Activated naive CD8-positive, alpha-beta T cell treated with anti-CD3 and anti-CD28 coated beads for 36 hours (primary cell): ENCODE data around the gene PDCD1. TPM values are rescaled to one million over a fixed set of nuclear protein-coding genes. Genes with fewer than 3 reads are reported as not detected.

ENCODE experiments used
- DNase-seq: peaks from one replicate; pipeline ENCODE4 v3.0.0; 2021
- H3K27ac Mint-ChIP-seq: one replicate; pipeline ENCODE4 v1.8.0; 2022; ENCODE audit warnings: mild to moderate bottlenecking, moderate library complexity, mixed read lengths
- H3K27me3 Mint-ChIP-seq: one replicate; pipeline ENCODE4 v1.8.0; 2022; ENCODE audit warnings: mild to moderate bottlenecking, mixed read lengths
- H3K36me3 Mint-ChIP-seq: one replicate; pipeline ENCODE4 v1.8.0; 2021; ENCODE audit warnings: mild to moderate bottlenecking, mixed read lengths
- H3K4me1 Mint-ChIP-seq: one replicate; pipeline ENCODE4 v1.8.0; 2021; ENCODE audit warnings: mixed read lengths
- H3K4me3 Mint-ChIP-seq: one replicate; pipeline ENCODE4 v1.8.0; 2022; ENCODE audit warnings: mild to moderate bottlenecking, moderate library complexity, mixed read lengths
- H3K9me3 Mint-ChIP-seq: one replicate; pipeline ENCODE4 v1.8.0; 2022; ENCODE audit warnings: mixed read lengths
- total RNA-seq, 2 experiments: library from RNA; stranded (reverse); gene quantifications; one replicate each; pipeline ENCODE4 v1.2.3, GENCODE V29; 2021

The PDCD1 gene
- total RNA-seq, 2 experiments from 2014 or later = 24.3 TPM

- Mint-ChIP-seq H3K9me3 (peaks cover 4% of the 10 kb centered on the region), H3K27me3 (peaks cover 4% of the 10 kb centered on the region), H3K36me3 (peaks cover 18% of the 10 kb centered on the region), H3K27ac (no peak overlapping the region), H3K4me3 (no peak overlapping the region), H3K4me1 (peaks cover 3% of the 10 kb centered on the region)
- DNase-seq = no peak
These were observed 40.0 kb upstream of the PDCD1 start for GRCh38 chr2:241898463-241899270.

GRCh38 chr2:241897231-241897916 is 38.7 kb upstream of the PDCD1 start:
- no peak overlapping the region for H3K4me3 Mint-ChIP-seq
- H3K36me3 Mint-ChIP-seq = peaks cover 18% of the 10 kb centered on the region
- H3K9me3 Mint-ChIP-seq = peaks cover 4% of the 10 kb centered on the region
- no peak for DNase-seq
- peaks cover 3% of the 10 kb centered on the region for H3K4me1 Mint-ChIP-seq
- H3K27me3 Mint-ChIP-seq = peaks cover 4% of the 10 kb centered on the region
- H3K27ac Mint-ChIP-seq = peak overlapping the region; percentile 56

DNA sequence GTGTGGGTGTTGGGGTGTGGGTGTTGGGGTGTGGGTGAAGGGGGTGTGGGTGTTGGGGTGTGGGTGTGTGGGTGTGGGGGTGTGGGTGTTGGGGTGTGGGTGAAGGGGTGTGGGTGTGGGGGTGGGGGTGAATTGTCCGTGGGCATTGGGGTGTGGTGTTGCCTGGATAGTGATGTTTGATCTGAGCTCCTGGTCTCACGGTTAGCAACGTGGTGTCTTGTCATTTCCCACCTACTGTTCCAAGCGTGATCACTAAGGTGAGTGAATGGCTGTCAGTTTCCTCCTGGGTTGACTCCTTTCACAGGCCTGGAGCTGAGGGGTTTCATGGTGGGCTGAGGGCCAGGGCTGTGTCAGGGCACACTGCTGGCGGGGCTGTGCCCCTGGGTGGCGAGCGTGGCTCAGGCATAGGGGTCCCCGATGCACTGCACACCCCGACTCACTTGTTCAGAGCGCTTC is 38.1 kb upstream of the PDCD1 start:
- H3K27me3 Mint-ChIP-seq = peaks cover 4% of the 10 kb centered on the region
- DNase-seq = no peak
- peaks cover 4% of the 10 kb centered on the region for H3K9me3 Mint-ChIP-seq
- H3K36me3 Mint-ChIP-seq = peaks cover 16% of the 10 kb centered on the region
- H3K4me3 Mint-ChIP-seq = peak overlapping the region; percentile 4
- H3K4me1 Mint-ChIP-seq = peaks cover 3% of the 10 kb centered on the region
- peak overlapping the region; percentile 56 for H3K27ac Mint-ChIP-seq

GRCh38 chr2:241895712-241896641 is 37.3 kb upstream of the PDCD1 start:
- Mint-ChIP-seq H3K27me3 (peaks cover 4% of the 10 kb centered on the region), H3K4me1 (peaks cover 3% of the 10 kb centered on the region), H3K4me3 (peak overlapping the region; percentile 70), H3K27ac (peak overlapping the region; percentile 89), H3K36me3 (peaks cover 15% of the 10 kb centered on the region), H3K9me3 (peaks cover 4% of the 10 kb centered on the region)
- DNase-seq = no peak

- no peak for DNase-seq
- H3K9me3 Mint-ChIP-seq = peaks cover 4% of the 10 kb centered on the region
- peaks cover 3% of the 10 kb centered on the region for H3K4me1 Mint-ChIP-seq
These were observed 36.7 kb upstream of the PDCD1 start for GRCh38 chr2:241895427-241895711.

GRCh38 chr2:241894681-241895426 is 36.2 kb upstream of the PDCD1 start:
- Mint-ChIP-seq H3K36me3 (peaks cover 19% of the 10 kb centered on the region), H3K4me1 (peaks cover 3% of the 10 kb centered on the region), H3K27ac (no peak overlapping the region), H3K9me3 (peaks cover 4% of the 10 kb centered on the region), H3K4me3 (no peak overlapping the region), H3K27me3 (peaks cover 4% of the 10 kb centered on the region)
- no peak for DNase-seq

More at GRCh38 chr2:241895427-241895711, 36.7 kb upstream of the PDCD1 start:
- Mint-ChIP-seq H3K27ac (no peak overlapping the region), H3K4me3 (no peak overlapping the region), H3K27me3 (peaks cover 4% of the 10 kb centered on the region), H3K36me3 (peaks cover 15% of the 10 kb centered on the region)

GRCh38 chr2:241894056-241894641 is 35.5 kb upstream of the PDCD1 start:
- H3K4me1 Mint-ChIP-seq = peaks cover 3% of the 10 kb centered on the region
- no peak overlapping the region for H3K27ac Mint-ChIP-seq
- DNase-seq = no peak
- peaks cover 4% of the 10 kb centered on the region for H3K9me3 Mint-ChIP-seq
- H3K4me3 Mint-ChIP-seq = no peak overlapping the region
- peaks cover 25% of the 10 kb centered on the region for H3K36me3 Mint-ChIP-seq
- peaks cover 4% of the 10 kb centered on the region for H3K27me3 Mint-ChIP-seq

GRCh38 chr2:241893265-241893664 is 34.6 kb upstream of the PDCD1 start:
- Mint-ChIP-seq H3K9me3 (peaks cover 4% of the 10 kb centered on the region), H3K4me1 (peaks cover 3% of the 10 kb centered on the region), H3K4me3 (no peak overlapping the region), H3K27ac (no peak overlapping the region), H3K27me3 (peaks cover 4% of the 10 kb centered on the region), H3K36me3 (peaks cover 31% of the 10 kb centered on the region)
- DNase-seq = no peak

GRCh38 chr2:241892299-241893137 is 33.8 kb upstream of the PDCD1 start:
- Mint-ChIP-seq H3K27ac (no peak overlapping the region), H3K4me1 (peaks cover 6% of the 10 kb centered on the region), H3K27me3 (peaks cover 4% of the 10 kb centered on the region), H3K36me3 (peaks cover 34% of the 10 kb centered on the region), H3K4me3 (no peak overlapping the region), H3K9me3 (peaks cover 4% of the 10 kb centered on the region)
- no peak for DNase-seq

GRCh38 chr2:241891988-241892298 is 33.2 kb upstream of the PDCD1 start:
- peaks cover 4% of the 10 kb centered on the region for H3K27me3 Mint-ChIP-seq
- H3K36me3 Mint-ChIP-seq = peaks cover 34% of the 10 kb centered on the region
- H3K9me3 Mint-ChIP-seq = peaks cover 4% of the 10 kb centered on the region
- no peak overlapping the region for H3K27ac Mint-ChIP-seq
- no peak overlapping the region for H3K4me3 Mint-ChIP-seq
- DNase-seq = no peak
- peaks cover 7% of the 10 kb centered on the region for H3K4me1 Mint-ChIP-seq

DNA sequence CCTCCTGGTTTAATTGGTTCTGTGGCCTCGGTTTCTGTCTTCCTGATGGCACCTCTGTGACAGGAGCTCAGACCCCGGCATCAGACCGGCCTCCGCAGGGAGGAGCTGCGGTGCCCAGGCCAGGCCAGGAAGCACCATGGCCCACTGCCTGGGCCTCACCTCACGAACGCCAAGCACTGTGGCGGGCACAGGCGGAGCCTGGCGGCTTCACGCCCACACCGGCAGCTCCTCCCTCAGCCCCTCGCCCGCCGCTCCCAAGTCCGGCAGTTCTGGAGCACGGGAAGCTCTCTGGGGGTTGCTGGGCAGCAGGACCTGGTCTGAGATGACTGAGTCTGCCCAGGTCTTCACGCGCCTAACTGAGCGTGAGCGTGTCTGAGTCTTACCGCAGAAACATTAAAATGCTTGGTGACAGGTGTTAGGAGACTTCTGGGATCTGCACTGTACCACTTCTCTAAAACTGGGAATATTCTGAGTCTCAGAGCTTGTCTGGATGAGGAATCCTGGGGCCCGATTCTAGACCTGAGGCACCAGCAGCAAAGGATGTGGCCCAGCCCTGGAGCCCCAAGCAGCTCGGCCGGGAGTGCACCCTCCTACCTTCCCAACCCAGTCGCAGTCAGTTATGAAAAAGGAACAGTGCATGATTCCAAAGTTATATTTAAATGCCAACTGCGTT is 32.8 kb upstream of the PDCD1 start:
- peaks cover 4% of the 10 kb centered on the region for H3K27me3 Mint-ChIP-seq
- no peak overlapping the region for H3K27ac Mint-ChIP-seq
- H3K4me1 Mint-ChIP-seq = peaks cover 8% of the 10 kb centered on the region
- peaks cover 32% of the 10 kb centered on the region for H3K36me3 Mint-ChIP-seq
- DNase-seq = no peak
- no peak overlapping the region for H3K4me3 Mint-ChIP-seq
- peaks cover 2% of the 10 kb centered on the region for H3K9me3 Mint-ChIP-seq

- Mint-ChIP-seq H3K9me3 (no peaks in the 10 kb centered on the region), H3K4me1 (peaks cover 12% of the 10 kb centered on the region), H3K4me3 (no peak overlapping the region), H3K36me3 (peaks cover 30% of the 10 kb centered on the region), H3K27me3 (no peaks in the 10 kb centered on the region), H3K27ac (no peak overlapping the region)
- DNase-seq = no peak
These were observed 32.0 kb upstream of the PDCD1 start for GRCh38 chr2:241890524-241891235.

DNA sequence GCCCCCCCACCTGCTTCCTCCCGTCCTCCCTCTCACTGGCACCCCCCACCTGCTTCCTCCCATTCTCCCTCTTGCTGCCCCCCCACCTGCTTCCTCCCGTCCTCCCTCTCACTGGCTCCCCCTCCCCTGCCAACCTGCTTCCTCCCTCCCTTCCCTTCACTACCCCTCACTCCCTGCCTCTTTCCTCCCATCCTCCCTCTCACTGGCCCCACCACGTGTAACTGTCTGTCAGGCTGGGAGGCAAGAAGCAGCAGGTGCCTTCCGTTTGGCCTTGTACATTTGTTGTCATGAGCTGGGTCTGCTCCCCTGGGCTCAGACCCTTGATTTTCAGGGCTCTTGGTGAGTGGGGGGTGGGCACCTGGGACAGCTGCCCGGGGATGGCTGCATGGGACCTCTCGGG is 29.9 kb upstream of the PDCD1 start:
- Mint-ChIP-seq H3K9me3 (no peaks in the 10 kb centered on the region), H3K4me3 (no peak overlapping the region), H3K27ac (no peak overlapping the region), H3K4me1 (peaks cover 19% of the 10 kb centered on the region), H3K27me3 (no peaks in the 10 kb centered on the region), H3K36me3 (peaks cover 42% of the 10 kb centered on the region)
- DNase-seq = no peak
